ENCODE measurements around the gene IFIT1B.
"Not testable (repeated sequence)": the region's sequence is repeated elsewhere in the genome, so short reads cannot be mapped to it uniquely, and the experiment has no call there.

IFIT1B gene

DNA sequence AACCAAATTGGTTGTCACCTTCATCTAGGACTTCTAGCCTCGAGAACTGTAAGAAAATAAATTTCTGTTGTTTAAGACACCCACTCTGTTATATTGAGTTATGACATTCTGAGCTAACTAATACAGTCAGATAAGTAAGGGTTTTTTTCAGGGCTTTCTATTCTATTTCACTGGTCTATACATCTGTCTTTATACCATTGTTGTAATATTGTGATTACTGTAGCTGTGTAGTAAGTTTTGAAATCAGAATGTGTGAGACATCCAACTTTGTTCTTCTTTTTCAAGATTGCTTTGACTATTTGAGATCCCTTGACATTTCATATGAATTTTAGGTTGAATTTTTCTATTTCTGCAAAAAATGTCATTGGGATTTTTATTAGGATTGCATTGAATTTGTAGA lies 22.1 kb downstream of the IFIT1B start:
- Histone ChIP-seq H3K27me3 (ENCODE audit: control insufficient read depth in 1 of 2, insufficient read depth in 2 of 2, low read length in 2 of 2) (no peaks in the 10 kb centered on the region), H3K27ac (ENCODE audit: low read length) (no peak overlapping the region), H3K9me3 (ENCODE audit: control insufficient read depth in 2 of 2, low read length in 2 of 2) (no peaks in the 10 kb centered on the region), H3K9ac (ENCODE audit: low read length in 2 of 2) (no peak overlapping the region), H3K4me3 (ENCODE audit: low read length in 2 of 2) (no peak overlapping the region), H3K4me1 (ENCODE audit: control insufficient read depth, insufficient read depth, low read length) (no peaks in the 10 kb centered on the region), H3K36me3 (ENCODE audit: control insufficient read depth in 2 of 2, insufficient read depth in 2 of 2, low read length in 2 of 2) (peaks cover 14 to 16% of the 10 kb centered on the region in 2 donors)

DNA sequence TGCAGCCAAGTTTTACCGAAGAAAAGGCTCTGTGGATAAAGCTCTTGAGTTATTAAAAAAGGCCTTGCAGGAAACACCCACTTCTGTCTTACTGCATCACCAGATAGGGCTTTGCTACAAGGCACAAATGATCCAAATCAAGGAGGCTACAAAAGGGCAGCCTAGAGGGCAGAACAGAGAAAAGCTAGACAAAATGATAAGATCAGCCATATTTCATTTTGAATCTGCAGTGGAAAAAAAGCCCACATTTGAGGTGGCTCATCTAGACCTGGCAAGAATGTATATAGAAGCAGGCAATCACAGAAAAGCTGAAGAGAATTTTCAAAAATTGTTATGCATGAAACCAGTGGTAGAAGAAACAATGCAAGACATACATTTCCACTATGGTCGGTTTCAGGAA lies 25.2 kb downstream of the IFIT1B start:
- Histone ChIP-seq H3K4me3 (ENCODE audit: low read length in 2 of 2) (no peak overlapping the region), H3K9me3 (ENCODE audit: control insufficient read depth in 2 of 2, low read length in 2 of 2) (no peaks in the 10 kb centered on the region), H3K4me1 (ENCODE audit: control insufficient read depth, insufficient read depth, low read length) (no peaks in the 10 kb centered on the region), H3K27ac (ENCODE audit: low read length) (no peak overlapping the region), H3K9ac (ENCODE audit: low read length in 2 of 2) (no peak overlapping the region), H3K36me3 (ENCODE audit: control insufficient read depth in 2 of 2, insufficient read depth in 2 of 2, low read length in 2 of 2) (peaks cover 14 to 16% of the 10 kb centered on the region in 2 donors), H3K27me3 (ENCODE audit: control insufficient read depth in 1 of 2, insufficient read depth in 2 of 2, low read length in 2 of 2) (no peaks in the 10 kb centered on the region)

- Histone ChIP-seq H3K27me3 (ENCODE audit: control insufficient read depth in 1 of 2, insufficient read depth in 2 of 2, low read length in 2 of 2) (no peaks in the 10 kb centered on the region), H3K27ac (ENCODE audit: low read length) (no peak overlapping the region), H3K4me3 (ENCODE audit: low read length in 2 of 2) (no peak overlapping the region), H3K9me3 (ENCODE audit: control insufficient read depth in 2 of 2, low read length in 2 of 2) (no peaks in the 10 kb centered on the region), H3K36me3 (ENCODE audit: control insufficient read depth in 2 of 2, insufficient read depth in 2 of 2, low read length in 2 of 2) (peaks cover 14 to 16% of the 10 kb centered on the region in 2 donors), H3K9ac (ENCODE audit: low read length in 2 of 2) (no peak overlapping the region), H3K4me1 (ENCODE audit: control insufficient read depth, insufficient read depth, low read length) (no peaks in the 10 kb centered on the region)
These were observed 26.5 kb downstream of the IFIT1B start for GRCh38 chr10:89404104-89405047.

DNA sequence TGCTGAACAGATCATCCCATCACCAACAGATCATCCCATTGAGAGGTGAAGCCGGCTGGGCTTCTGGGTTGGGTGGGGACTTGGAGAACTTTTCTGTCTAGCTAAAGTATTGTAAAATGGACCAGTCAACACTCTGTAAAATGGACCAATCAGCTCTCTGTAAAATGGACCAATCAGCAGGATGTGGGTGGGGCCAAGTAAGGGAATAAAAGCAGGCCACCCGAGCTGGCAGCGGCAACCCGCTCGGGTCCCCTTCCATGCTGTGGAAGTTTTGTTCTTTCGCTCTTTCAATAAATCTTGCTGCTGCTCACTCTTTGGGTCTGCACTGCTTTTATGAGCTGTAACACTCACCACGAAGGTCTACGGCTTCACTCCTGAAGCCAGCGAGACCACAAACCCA lies 28.3 kb downstream of the IFIT1B start:
- H3K4me3 ChIP-seq (ENCODE audit: low read length in 2 of 2); H3K9me3 ChIP-seq (ENCODE audit: control insufficient read depth in 2 of 2, low read length in 2 of 2); H3K9ac ChIP-seq (ENCODE audit: low read length in 2 of 2); H3K27me3 ChIP-seq (ENCODE audit: control insufficient read depth in 1 of 2, insufficient read depth in 2 of 2, low read length in 2 of 2); H3K27ac ChIP-seq (ENCODE audit: low read length); H3K4me1 ChIP-seq (ENCODE audit: control insufficient read depth, insufficient read depth, low read length): not testable (repeated sequence)
- peaks cover 14 to 16% of the 10 kb centered on the region in 2 donors for H3K36me3 ChIP-seq (ENCODE audit: control insufficient read depth in 2 of 2, insufficient read depth in 2 of 2, low read length in 2 of 2)

DNA sequence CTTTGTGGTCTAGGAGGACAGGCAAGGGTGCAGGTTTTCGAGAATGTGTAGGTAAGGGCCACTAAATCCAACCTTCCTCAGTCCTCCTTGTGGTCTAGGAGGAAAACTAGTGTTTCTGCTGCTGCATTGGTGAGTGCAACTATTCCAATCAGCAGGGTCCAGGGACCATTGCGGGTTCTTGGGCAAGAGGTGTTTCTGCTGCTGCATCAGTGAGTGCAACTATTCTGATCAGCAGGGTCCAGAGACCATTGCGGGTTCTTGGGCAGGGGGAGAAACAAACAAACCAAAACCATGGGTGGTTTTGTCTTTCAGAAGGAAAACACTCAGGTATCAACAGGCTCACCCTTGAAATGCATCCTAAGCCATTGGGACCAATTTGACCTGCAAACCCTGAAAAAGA lies 29.9 kb downstream of the IFIT1B start:
- not testable (repeated sequence) for H3K9ac ChIP-seq (ENCODE audit: low read length in 2 of 2)

GRCh38 chr10:89409282-89409681 lies 31.4 kb downstream of the IFIT1B start:
- not testable (repeated sequence) for H3K4me1 ChIP-seq (ENCODE audit: control insufficient read depth, insufficient read depth, low read length); H3K27ac ChIP-seq (ENCODE audit: low read length); H3K9ac ChIP-seq (ENCODE audit: low read length in 2 of 2); H3K4me3 ChIP-seq (ENCODE audit: low read length in 2 of 2); H3K36me3 ChIP-seq (ENCODE audit: control insufficient read depth in 2 of 2, insufficient read depth in 2 of 2, low read length in 2 of 2); H3K9me3 ChIP-seq (ENCODE audit: control insufficient read depth in 2 of 2, low read length in 2 of 2); H3K27me3 ChIP-seq (ENCODE audit: control insufficient read depth in 1 of 2, insufficient read depth in 2 of 2, low read length in 2 of 2)

More for the DNA sequence above, 29.9 kb downstream of the IFIT1B start:
- H3K27me3 ChIP-seq (ENCODE audit: control insufficient read depth in 1 of 2, insufficient read depth in 2 of 2, low read length in 2 of 2); H3K4me1 ChIP-seq (ENCODE audit: control insufficient read depth, insufficient read depth, low read length); H3K9me3 ChIP-seq (ENCODE audit: control insufficient read depth in 2 of 2, low read length in 2 of 2); H3K4me3 ChIP-seq (ENCODE audit: low read length in 2 of 2); H3K27ac ChIP-seq (ENCODE audit: low read length): not testable (repeated sequence)
- H3K36me3 ChIP-seq (ENCODE audit: control insufficient read depth in 2 of 2, insufficient read depth in 2 of 2, low read length in 2 of 2) = peaks cover 5 to 12% of the 10 kb centered on the region in 2 donors

DNA sequence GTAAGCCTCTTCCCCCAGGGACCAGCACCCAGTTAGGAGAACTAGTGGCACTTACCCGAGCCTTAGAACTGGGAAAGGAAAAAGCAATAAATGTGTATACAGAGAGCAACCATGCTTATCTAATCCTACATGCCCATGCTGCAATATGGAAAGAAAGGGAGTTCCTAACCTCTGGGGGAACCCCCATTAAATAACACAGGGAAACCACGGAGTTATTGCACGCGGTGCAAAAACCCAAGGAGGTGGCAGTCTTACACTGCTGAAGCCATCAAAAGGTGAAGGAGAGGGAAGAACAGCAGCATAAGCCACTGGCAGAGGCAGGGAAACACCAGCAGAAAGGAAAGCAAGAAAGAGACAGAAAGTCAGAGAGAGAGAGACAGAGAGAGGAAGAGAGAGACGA lies 32.7 kb downstream of the IFIT1B start:
- not testable (repeated sequence) for H3K4me1 ChIP-seq (ENCODE audit: control insufficient read depth, insufficient read depth, low read length); H3K27ac ChIP-seq (ENCODE audit: low read length); H3K9me3 ChIP-seq (ENCODE audit: control insufficient read depth in 2 of 2, low read length in 2 of 2); H3K36me3 ChIP-seq (ENCODE audit: control insufficient read depth in 2 of 2, insufficient read depth in 2 of 2, low read length in 2 of 2); H3K9ac ChIP-seq (ENCODE audit: low read length in 2 of 2); H3K4me3 ChIP-seq (ENCODE audit: low read length in 2 of 2); H3K27me3 ChIP-seq (ENCODE audit: control insufficient read depth in 1 of 2, insufficient read depth in 2 of 2, low read length in 2 of 2)

GRCh38 chr10:89411135-89411534 lies 33.3 kb downstream of the IFIT1B start:
- not testable (repeated sequence) for H3K36me3 ChIP-seq (ENCODE audit: control insufficient read depth in 2 of 2, insufficient read depth in 2 of 2, low read length in 2 of 2); H3K9ac ChIP-seq (ENCODE audit: low read length in 2 of 2); H3K9me3 ChIP-seq (ENCODE audit: control insufficient read depth in 2 of 2, low read length in 2 of 2); H3K4me3 ChIP-seq (ENCODE audit: low read length in 2 of 2); H3K27me3 ChIP-seq (ENCODE audit: control insufficient read depth in 1 of 2, insufficient read depth in 2 of 2, low read length in 2 of 2); H3K4me1 ChIP-seq (ENCODE audit: control insufficient read depth, insufficient read depth, low read length); H3K27ac ChIP-seq (ENCODE audit: low read length)

- not testable (repeated sequence) for H3K9ac ChIP-seq (ENCODE audit: low read length in 2 of 2); H3K27me3 ChIP-seq (ENCODE audit: control insufficient read depth in 1 of 2, insufficient read depth in 2 of 2, low read length in 2 of 2); H3K27ac ChIP-seq (ENCODE audit: low read length); H3K36me3 ChIP-seq (ENCODE audit: control insufficient read depth in 2 of 2, insufficient read depth in 2 of 2, low read length in 2 of 2); H3K9me3 ChIP-seq (ENCODE audit: control insufficient read depth in 2 of 2, low read length in 2 of 2); H3K4me3 ChIP-seq (ENCODE audit: low read length in 2 of 2)
- H3K4me1 ChIP-seq (ENCODE audit: control insufficient read depth, insufficient read depth, low read length) = peaks cover 11% of the 10 kb centered on the region
These were observed 34.4 kb downstream of the IFIT1B start for GRCh38 chr10:89412276-89412675.

GRCh38 chr10:89413398-89413912 lies 35.6 kb downstream of the IFIT1B start:
- H3K4me1 ChIP-seq (ENCODE audit: control insufficient read depth, insufficient read depth, low read length) = peaks cover 11% of the 10 kb centered on the region
- no peaks in the 10 kb centered on the region for H3K9me3 ChIP-seq (ENCODE audit: control insufficient read depth in 2 of 2, low read length in 2 of 2)
- H3K27me3 ChIP-seq (ENCODE audit: control insufficient read depth in 1 of 2, insufficient read depth in 2 of 2, low read length in 2 of 2) = no peaks in the 10 kb centered on the region
- H3K36me3 ChIP-seq (ENCODE audit: control insufficient read depth in 2 of 2, insufficient read depth in 2 of 2, low read length in 2 of 2) = no peaks in the 10 kb centered on the region
- H3K9ac ChIP-seq (ENCODE audit: low read length in 2 of 2) = peak overlapping the region in 1 of 2 donors; percentile 86
- no peak overlapping the region for H3K27ac ChIP-seq (ENCODE audit: low read length)
- H3K4me3 ChIP-seq (ENCODE audit: low read length in 2 of 2) = peak overlapping the region; percentile 79 to 93
